Esophagus muscularis mucosa (tissue), 3 donors: ENCODE results near the gene PTPRK.

Source experiments
- POLR2A ChIP-seq: fragments of 450-650 bp; IDR thresholded peaks from one replicate; pipeline ENCODE4 v1.6.1; 2017; ENCODE audit warnings: antibody characterized with exemption, moderate library complexity, mild to moderate bottlenecking, low read depth
- POLR2AphosphoS5 ChIP-seq, 2 donors: sonication (generic); formaldehyde crosslinking; IDR thresholded peaks; one replicate each; pipeline ENCODE4 v1.6.1; 2017; ENCODE audit warnings: antibody characterized with exemption in 2 of 2
- TF ChIP-seq, protein P1 (sequence below), 3 experiments: fragments of 200-600 bp in 2 of 3; fragments of 450-650 bp in 1 of 3; sonication (generic) in 2 of 3; IDR thresholded peaks; one replicate each; pipeline ENCODE4 v1.5.1; 2017 to 2019; ENCODE audit warnings: antibody characterized with exemption in 3 of 3, mild to moderate bottlenecking in 2 of 3, moderate library complexity in 1 of 3

- TF ChIP-seq, protein P1, sequence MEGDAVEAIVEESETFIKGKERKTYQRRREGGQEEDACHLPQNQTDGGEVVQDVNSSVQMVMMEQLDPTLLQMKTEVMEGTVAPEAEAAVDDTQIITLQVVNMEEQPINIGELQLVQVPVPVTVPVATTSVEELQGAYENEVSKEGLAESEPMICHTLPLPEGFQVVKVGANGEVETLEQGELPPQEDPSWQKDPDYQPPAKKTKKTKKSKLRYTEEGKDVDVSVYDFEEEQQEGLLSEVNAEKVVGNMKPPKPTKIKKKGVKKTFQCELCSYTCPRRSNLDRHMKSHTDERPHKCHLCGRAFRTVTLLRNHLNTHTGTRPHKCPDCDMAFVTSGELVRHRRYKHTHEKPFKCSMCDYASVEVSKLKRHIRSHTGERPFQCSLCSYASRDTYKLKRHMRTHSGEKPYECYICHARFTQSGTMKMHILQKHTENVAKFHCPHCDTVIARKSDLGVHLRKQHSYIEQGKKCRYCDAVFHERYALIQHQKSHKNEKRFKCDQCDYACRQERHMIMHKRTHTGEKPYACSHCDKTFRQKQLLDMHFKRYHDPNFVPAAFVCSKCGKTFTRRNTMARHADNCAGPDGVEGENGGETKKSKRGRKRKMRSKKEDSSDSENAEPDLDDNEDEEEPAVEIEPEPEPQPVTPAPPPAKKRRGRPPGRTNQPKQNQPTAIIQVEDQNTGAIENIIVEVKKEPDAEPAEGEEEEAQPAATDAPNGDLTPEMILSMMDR (IDR thresholded peaks at IDR 0.05), result no peak
- TF ChIP-seq POLR2AphosphoS5 (IDR thresholded peaks at IDR 0.05), result no peak
- TF ChIP-seq POLR2A, result no peak
These were observed 367.8 kb downstream of the PTPRK start for GRCh38 chr6:128152551-128152950.
